Activated CD8-positive, alpha-beta memory T cell treated with anti-CD3 and anti-CD28 coated beads for 48 hours (primary cell): ENCODE measurements around the gene SAMD14.

Experiments used
- DNase-seq, 3 experiments: peaks; one replicate each; pipeline ENCODE4 v3.0.0-alpha.2; 2020; ENCODE audit warnings: low read depth in 2 of 3, low spot score in 2 of 3

The SAMD14 gene

DNA sequence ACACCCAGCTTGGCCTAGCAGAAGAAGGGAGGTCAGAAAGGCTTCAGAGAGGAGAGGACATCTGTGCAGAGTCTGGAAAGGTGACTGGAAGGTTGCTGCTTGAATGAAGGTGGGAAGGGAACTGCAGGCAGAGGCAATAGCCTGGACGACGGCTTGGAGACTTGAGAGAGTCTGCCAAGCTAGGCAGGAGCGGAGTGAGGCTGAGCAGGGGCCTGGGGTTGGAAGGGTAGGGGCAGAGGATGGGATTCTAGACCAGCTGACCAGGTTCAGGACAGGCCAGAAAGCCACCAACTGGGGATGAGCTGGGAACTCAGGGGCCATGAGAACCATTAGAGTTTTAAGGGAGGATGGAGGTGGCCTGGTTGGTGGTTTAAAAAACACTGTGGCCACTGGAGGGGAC is 35.5 kb upstream of the SAMD14 start:
- DNase-seq: no peak

DNA sequence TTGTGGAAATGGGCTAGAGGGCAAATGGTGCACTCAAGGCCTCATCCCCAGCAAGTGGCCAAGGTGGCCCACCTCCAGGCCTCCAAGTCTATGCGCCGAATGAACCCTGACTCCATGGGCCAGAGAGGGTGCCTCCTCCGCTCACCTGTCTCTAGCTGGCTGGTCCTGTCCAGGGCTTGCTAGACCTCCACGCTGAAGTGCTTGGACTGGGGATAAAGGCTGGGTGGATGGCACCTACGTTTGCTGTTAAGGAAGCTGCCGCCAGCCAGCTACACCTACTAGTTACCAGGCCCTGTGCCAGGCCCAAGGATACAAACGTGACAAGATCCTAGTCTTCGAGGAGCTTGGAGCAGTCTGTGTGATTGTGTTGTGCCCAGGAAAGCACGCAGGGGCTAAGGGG is 35.1 kb upstream of the SAMD14 start:
- DNase-seq: no peak

DNA sequence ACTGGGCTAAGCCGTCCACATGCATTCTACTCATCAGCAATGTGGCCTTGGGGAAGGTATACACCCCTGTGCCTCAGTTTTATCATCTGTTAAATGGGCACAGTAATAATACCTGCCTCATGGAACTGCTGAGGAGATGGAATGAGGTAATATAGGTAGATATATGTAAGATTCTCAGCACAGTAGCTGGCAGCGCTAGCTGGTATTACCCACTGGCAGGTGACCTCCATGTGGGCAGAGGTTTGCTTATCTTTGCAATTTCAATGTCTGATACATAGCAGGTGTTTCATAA is 34.7 kb upstream of the SAMD14 start:
- DNase-seq: no peak

DNA sequence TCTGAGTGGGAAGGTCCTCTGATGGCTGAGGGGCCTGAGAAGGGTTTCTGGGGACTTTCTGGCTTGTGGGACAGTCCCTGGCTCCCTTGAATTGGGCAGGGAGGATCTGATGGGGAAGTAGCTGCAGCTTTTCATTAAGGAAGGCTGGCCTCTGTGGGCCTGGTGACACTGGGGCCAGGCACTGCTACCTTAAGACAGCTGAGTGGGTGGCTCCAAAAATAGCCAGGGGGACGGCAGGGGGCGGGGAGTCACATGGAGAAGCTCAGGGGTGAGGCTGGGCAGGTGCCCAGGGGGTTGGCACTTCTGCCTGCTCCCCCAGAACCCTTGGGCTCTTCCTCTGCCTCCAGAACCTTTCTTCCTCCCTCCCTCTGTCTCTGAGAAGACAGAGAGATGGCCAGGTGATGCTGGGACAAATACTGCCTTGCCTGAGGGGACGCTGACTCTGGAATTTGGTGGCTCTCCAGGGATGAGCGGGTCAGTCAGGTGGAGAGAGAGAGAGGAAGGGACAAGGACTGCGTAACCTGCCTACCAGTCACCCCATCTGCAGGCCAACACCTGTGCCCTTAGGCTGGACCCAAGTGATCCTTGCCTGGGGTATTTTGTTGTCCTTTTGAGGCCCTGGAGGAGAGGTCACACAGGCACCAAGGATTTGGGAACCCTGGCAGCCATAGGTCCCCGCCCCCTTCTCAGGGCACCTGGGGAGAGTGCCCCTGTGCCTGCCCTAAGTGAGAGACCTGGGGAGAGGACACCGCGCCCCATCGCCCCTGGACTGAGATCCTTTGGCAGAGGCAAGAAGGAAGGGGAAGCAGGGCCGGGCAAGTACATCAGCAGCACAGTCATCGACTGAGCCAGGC is 34.1 kb upstream of the SAMD14 start:
- DNase-seq: no peak

DNA sequence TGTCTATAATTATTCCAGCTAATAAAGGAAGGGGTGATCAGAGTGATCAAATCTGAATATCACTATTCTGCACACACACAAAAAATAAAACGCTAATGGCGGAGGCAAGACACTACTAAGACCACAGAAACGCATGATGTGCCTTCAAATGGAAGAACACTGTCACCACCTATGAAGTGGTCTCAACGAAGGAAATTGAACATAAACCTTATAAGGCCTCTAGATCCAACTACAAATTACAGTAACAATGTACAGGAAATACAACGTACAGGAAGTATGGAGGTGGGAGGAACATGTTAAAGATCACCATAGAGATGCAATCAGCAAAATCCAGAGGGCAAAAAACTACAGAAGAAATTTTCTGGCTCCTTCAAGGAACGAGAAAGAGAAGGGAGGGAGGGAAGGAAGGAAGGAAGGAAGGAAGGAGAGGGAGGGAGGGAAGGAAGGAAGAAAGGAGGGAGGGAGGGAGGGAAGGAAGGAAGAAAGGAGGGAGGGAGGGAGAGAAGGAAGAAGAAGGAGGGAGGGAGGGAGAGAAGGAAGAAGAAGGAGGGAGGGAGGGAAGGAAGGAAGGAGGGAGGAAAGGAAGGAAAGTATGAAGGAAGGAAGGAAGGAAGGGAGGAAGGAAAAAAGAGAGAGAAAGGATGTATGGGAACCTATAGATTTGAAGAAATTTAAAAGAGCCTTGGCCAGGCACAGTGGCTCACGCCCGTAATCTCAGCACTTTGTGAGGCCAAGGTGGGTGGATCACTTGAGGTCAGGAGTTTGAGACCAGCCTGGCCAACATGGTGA is 32.7 kb upstream of the SAMD14 start:
- no peak for DNase-seq

DNA sequence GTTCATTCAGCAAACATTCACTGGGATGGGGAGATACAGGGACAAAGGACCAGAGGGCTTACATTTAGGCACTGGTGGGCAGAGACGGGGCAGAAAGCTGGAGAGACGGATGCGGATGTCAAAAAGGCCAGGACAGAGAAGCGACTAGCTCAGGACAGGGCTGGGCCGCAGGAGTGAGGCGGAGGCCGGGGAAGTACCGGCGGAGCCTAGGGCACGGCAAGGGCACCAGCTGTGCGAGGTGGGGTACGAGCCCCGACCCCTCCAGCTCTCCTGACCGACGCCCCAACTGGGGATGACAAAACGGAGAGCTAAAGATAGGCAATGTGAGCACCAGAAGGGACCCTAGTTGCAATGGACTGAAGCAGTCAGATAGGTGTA is 31.9 kb upstream of the SAMD14 start:
- DNase-seq: no peak

DNA sequence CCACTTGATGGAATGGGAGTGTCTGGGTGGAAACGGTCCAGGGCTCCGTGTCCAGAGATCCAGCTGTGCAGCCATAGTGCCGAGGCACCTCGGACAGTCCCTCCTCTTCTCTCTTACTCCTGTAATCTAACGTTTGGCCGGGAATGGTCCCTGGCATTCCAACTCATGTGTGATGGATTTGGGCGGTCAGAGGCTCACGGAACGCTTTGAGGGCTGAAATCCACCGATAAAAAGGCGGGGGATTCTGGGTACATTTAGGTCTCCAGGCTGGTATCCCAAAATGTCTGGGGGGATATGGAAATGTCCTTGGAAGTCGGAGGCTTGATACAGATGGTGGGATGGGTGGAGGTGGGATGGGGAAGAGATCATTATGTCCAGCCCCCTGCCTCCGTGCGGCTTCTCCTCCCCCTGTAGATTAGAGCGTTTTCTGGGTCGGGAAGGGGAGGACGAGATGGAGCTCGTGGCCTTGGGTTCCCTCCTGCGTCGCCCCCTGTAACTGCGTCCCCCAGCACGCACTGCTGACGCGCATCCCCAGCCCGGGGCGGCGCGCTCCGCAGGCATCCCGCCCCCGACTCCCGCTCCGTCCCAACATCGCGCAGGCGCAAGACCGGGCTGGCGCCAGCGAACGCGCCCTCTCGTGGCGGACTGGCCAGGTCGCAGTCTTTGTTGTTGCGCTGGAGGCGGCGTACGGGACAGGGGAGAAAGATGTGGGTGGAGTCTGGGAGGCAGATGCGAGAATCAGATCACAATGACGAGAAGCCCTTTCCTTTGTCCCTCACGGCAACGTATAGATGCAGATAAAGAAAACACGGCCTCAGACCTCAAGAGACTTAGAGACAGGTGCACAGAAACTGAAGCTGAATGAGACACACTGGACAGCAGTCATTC is 31.3 kb upstream of the SAMD14 start:
- peak; percentile 94 to 97 (median 95) for DNase-seq

DNA sequence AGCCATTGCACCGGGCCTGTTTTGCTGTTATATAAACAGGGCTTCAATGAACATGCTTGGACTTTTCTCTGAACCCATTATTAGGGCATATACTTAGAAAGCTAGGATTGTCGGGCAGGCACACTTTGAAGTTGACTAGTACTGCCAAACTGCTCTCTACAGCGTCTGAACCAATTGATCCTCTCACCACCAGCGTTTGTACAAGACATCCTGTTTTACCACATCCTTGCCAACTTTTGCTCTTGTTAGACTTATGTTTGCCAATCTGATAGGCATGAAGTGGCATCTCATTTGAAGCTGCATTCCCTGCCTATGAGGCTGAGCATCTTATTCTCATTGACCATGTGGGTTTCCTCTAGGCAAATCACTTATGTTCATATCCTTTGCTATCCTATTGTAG is 27.9 kb upstream of the SAMD14 start:
- no peak for DNase-seq

DNA sequence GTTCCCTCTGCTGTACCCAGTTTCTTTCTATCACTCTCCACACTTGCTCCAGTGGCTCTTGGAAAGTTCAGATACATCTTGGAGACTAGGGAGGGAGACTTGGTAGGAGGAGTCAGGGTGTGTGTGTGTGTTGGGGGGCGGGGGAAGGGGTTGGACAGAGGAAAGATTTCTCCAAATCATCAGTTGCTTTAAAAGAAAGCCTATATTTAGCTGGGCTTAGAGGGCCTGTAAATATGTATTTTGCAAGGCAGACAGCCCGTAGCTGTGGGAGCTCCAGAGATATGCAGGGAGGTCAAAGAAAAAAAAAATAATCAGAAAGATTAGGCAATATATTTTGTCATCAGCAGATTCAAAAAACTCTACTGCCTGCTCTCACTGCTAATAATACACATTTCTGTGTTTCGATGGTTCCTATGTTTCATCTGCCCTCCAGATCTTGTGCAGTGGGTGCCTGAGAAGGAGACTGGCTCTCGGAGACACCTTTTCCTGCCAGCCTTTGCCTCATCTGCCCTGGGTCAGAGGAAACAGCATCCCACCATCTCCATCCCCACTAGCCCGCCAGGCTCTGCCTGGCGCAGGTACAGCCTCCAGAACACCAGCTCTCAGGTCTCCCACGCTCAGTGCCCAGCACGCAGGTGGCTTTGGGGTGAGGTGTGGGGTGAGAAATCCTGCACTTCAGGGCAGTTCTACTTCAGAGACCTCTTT is 25.3 kb upstream of the SAMD14 start:
- DNase-seq: no peak

DNA sequence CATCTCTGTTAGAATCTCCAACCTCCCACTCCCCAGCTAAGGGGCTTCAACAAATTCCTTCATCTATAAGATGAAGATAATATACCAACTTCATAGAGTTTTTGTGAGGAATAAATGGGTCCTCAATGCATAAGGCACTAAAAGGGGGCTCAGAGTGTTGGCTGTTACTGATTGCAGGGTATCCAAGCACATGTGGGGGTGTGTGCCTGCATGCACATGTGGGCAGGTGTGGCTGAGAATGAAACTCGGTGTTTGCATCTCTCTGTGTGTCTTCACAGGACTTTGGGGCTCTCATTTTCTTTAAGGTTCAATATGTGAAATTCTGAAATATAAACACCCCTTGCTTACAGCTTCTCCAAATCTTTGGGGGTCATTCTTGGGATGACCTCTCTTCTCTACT is 24.6 kb upstream of the SAMD14 start:
- no peak for DNase-seq

DNA sequence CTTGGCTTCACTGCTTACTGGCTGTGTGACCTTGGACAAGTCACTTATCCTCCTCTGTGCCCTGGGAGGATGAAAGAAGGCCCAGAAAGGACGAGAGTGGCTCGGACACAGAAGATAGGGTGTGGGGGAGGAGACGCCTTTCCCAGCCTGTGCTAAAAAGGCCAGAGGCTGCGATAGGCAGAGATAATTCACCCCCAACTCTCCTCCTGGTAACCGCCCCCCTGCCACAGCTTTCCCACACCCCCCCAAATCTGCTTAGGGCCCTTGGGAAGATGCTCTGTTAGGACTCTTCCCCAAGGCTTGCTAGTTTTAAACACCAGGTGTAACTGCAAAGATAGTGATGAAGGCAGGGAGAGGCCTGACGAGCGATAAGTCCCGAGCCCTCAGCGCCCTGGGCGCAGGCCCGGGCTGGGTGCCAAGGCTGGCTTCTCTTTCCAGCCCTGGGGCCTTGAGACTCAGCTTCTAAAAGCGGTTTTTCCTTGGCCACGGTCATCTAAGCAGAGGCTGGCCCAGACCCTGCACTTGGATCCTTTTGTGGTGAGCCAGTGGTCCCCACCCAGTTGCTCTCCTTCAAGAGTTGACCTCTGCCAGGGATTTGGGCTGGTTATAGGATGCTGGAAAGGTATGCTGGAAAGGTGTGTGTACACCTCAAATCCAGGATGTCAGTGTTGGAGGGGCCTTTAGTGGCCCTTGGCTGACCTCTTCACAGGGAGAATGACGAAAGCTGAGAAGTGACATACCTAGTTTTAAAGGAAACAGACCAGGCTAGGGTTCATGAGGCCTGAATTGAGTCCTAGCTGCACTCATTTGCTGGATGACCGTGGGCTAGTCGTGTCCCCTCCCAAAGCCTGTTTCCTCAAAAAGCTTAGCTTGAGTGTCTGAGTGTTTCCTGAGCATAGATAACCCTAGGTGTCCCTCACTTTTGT is 24.0 kb upstream of the SAMD14 start:
- no peak for DNase-seq

DNA sequence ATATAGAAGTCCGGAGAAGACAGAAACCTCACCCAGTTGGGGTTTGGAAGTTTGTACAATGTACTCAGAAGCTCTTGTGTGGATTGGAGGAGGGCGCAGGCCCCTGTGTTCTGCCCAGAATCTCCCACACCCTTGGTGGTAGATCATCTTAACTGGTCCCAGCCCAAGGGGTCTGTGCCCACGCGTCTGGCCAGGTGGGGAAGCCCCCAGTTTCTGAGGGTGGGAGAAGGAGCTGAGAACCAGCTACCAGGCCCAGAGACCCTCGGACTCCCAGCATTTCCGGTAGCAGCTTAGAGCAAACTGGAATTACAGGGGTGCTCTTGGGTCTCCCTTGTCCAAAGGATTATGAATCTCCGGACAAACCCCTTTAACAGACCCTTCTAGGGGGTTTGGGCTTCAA is 22.8 kb upstream of the SAMD14 start:
- DNase-seq: no peak

DNA sequence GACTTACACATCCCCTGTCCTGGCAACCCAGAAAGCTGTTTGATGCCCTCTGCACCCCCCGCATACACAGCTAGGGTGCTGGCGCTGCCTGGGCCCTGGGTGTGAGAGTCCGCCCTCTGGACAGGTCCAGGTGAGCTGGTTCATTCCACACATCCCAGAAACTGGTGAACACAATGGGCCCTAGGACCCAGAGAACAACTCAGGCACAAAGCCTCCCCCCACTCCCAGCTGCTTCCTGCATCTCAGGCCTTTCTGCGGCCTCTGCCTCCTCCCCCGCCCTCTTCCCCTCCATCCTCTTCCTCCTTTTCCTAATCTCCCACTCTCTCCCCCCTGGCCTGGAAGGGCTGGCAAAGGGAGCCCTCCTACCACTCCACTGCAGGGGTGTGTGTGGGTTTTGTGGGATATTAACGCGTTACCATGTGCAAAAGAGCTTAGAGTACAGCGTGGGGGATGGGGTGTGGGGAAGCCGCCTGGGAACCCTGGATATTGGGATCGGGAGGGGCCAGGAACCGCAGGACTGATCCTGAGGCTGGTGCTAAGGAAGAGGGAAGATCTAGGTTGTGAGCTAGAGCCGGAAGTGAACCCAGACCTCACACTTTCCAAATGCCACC is 22.1 kb upstream of the SAMD14 start:
- no peak for DNase-seq

DNA sequence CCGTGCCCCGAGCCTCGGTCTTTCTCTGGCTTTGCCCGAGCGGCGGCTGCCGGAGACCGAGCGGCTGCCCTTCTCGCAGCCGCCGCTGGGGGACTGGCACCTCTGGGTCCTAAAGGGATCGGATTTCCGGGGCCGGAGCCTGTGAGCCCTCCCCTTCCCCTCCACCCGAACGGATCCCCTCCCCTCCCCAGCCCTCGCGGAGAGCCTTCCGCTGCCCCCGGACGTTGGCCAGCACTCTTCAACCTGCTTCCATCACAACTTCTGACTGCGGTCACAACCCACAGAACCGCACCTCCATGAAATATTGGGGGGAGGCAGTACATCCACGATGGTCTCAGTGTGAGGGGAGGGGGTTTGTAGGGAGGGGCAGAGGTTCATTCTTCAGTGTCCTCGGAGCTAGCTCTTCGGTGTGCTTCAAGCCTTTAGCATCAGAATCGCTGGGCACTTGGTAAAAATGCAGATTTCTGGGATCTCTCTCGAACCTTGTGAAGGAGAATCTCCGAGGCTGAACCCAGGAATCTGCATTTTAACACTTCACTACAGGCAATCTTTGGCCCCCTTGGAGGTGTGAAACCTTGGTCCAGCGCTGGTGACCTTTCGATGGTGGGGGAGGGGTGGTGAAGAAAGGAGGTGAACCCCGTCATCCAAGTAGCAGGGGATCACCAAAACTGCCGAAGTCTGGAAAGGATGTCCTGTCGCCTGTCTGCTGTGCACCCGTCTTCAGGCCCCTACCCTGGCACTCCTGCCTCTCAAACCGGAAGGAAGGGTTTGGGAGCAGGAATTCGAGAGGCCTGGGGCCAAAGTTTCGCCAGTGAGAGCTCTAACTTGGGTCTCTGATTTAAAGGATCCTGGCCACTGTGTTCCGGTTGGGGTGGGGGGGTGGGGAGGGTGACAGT is 21.3 kb upstream of the SAMD14 start:
- DNase-seq: peak; percentile 68 to 78 (median 75)

DNA sequence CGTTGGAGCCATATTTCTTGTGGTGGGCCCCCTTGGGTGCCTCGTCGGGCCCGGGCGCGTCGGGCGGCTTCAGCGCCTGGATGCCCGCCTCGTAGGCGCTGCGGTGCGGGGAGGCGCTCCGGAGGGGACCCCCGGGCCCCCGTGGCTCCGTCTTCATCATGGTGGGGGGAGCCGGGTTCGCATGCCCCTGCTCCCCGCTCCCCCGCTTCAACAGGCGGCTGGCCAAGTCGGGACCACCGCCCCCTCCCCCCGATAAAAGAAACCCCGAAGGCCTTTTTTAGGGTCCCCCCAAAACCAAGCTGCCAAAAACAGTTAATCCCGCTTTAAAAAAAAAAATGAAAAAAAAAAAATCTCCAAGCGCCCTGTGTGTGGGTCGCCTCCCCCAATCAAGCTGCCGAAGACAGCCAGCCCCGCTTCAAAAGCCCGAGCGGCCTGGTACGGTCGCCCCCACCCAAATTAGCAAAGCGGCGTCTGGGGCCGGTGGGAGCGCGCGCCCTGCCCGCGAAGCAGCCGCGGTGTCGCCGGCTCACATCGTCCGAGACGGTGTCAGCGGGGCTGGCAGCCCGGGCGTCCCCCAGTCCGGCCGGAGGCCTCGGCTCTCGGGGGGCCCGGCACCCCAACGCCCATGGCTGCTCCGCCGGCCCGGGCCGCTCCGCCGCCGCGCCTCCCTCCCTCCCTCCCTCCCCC is 20.5 kb upstream of the SAMD14 start, which contains the start of gene PPP1R9B:
TSS of gene PPP1R9B (minus strand) at position 324 of the 687 bp plus-strand sequence. CDS start at position 160, 164 bp downstream.
- no peak for DNase-seq

DNA sequence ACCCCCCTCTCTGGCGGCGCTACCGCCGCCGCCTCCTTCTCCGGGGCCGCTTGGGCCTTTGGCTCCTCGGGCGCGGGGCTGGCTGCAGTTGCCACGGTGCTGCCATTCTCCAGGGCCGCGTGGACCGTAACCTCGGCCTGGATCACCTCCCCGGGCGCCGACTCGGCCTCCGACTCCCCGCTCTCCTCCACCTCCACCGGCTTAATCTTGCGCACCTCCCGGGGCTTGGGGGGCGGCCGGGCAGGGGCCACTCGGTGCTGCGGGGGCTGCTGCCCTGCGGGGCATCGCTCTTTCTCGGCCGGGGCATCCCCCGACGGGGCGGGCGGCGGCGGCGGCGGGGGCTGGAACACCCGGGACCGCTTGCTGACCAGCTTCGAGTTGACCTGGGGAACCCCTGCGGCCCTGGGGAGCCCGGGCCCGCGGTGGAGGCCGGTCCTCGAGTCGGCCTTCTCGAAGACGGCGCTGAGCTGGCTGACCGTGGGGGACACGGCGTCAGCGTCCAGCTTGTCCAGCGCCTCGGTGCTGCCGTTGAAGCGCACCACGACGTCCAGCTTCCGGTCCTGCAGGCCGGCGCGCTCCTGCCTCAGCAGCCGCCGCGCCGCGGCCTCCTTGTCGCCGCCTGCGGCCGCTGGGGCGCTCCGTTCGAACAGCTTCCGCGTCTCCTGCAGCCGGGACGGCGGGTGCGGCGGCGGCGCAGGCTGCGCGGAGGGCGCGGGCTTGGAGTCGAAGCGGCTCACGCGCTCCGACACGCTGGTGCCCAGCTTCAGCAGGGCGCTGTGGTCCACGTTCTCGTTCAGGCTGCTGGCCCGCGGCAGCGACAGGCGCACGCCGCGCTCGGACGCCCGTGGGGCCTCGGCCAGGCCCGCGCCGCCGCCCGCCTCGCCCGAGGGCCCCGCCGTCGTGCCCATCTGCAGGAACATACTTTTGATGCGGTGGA is 19.7 kb upstream of the SAMD14 start:
- DNase-seq: no peak

DNA sequence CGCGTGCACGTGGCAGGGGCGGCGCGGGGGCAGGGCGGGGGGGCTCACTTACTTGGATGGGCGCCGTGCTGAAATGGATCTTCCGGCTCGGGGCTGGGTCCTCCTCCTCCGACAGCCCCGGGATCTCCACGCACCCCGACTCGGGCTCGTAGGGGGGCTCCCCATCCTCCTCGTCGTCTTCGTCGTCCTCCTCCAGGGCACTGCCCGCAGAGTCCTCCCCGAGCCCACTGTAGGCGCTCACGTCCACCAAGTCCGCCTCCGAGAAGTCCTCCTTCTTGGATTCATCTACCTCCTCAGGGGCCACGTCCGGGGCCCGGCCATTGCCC is 19.1 kb upstream of the SAMD14 start:
- no peak for DNase-seq
